SK-N-SH (cell line): Measurements from ENCODE around the gene ARID1A. TPM values are rescaled to one million over a fixed set of nuclear protein-coding genes. Genes with fewer than 3 reads are reported as not detected.
A peak's percentile ranks its signal among the peaks of the same experiment; 100 is the strongest.

ENCODE experiments used
- CTCF ChIA-PET: fragments of 300-600, 350-600 bp; formaldehyde crosslinking; extraction: SDS; loops from one replicate; lab custom pipeline; 2021; lab: Yijun Ruan, JAX
- POLR2A ChIA-PET: fragments of 350-600 bp; sonication (Branson Sonifier 250); formaldehyde crosslinking; extraction: SDS; loops from one replicate; lab custom pipeline; 2020; ENCODE audit warnings: antibody characterized with exemption, inconsistent platforms; lab: Yijun Ruan, JAX
- DNase-seq: peaks from one replicate; pipeline ENCODE4 v3.0.0; 2012
- H2AFZ ChIP-seq: fragments of 200-600 bp; sonication (generic); 2 replicates; pipeline ENCODE4 v1.8.1; 2016; ENCODE audit warnings: antibody characterized with exemption, mild to moderate bottlenecking, low read depth
- H3F3A ChIP-seq: fragments of 200-600 bp; sonication (generic); replicated peaks from 2 replicates; pipeline ENCODE3; 2016; ENCODE audit warnings: antibody characterized with exemption, mild to moderate bottlenecking; ENCODE audit not compliant: insufficient read depth
- H3K27ac ChIP-seq, 2 experiments: fragments of 200-500 bp in 1 of 2; fragments of 200-600 bp in 1 of 2; sonication (Bioruptor generic) in 1 of 2; sonication (generic), shearing (Covaris generic) in 1 of 2; 2 replicates each; pipeline versions ENCODE4 v1.5.1 to v1.6.1; 2014 to 2016; ENCODE audit warnings: low read depth in 2 of 2, inconsistent platforms in 1 of 2, low read length in 1 of 2, mild to moderate bottlenecking in 1 of 2, mixed read lengths in 1 of 2
- H3K27me3 ChIP-seq: fragments of 200-600 bp; sonication (generic), shearing (Covaris generic); 2 replicates; pipeline ENCODE4 v1.6.1; 2016; ENCODE audit warnings: mixed run types; ENCODE audit not compliant: insufficient read depth
- H3K36me3 ChIP-seq, 2 experiments: fragments of 200-500 bp in 1 of 2; fragments of 200-600 bp in 1 of 2; sonication (Bioruptor generic) in 1 of 2; sonication (generic) in 1 of 2; replicated peaks in 1 of 2; 2 replicates each; pipeline versions ENCODE3 to v1.5.1; 2014 to 2016; ENCODE audit warnings: low read length in 1 of 2, mild to moderate bottlenecking in 1 of 2; ENCODE audit not compliant: insufficient read depth in 2 of 2, control insufficient read depth in 1 of 2
- H3K4me1 ChIP-seq, 2 experiments: fragments of 200-500 bp in 1 of 2; fragments of 200-600 bp in 1 of 2; sonication (Bioruptor generic) in 1 of 2; sonication (generic), shearing (Covaris generic) in 1 of 2; 2 replicates each; pipeline versions ENCODE4 v1.5.1 to v1.6.1; 2014 to 2016; ENCODE audit warnings: low read depth in 1 of 2, low read length in 1 of 2, mixed run types in 1 of 2; ENCODE audit not compliant: insufficient read depth in 2 of 2, control insufficient read depth in 1 of 2
- H3K4me2 ChIP-seq: fragments of 200-600 bp; sonication (generic), shearing (Covaris generic); 2 replicates; pipeline ENCODE4 v1.6.1; 2017; ENCODE audit warnings: mixed run types
- H3K4me3 ChIP-seq, 2 experiments: fragments of 200-500 bp in 1 of 2; fragments of 200-600 bp in 1 of 2; sonication (Bioruptor generic) in 1 of 2; sonication (generic), shearing (Covaris generic) in 1 of 2; 2 replicates each; pipeline versions ENCODE4 v1.5.1 to v1.8.1; 2014 to 2016; ENCODE audit warnings: low read depth in 2 of 2, inconsistent platforms in 1 of 2, low read length in 1 of 2, mild to moderate bottlenecking in 1 of 2, mixed read lengths in 1 of 2, moderate library complexity in 1 of 2
- H3K79me2 ChIP-seq: fragments of 200-600 bp; sonication (generic); 2 replicates; pipeline ENCODE4 v1.8.1; 2017; ENCODE audit warnings: mild to moderate bottlenecking; ENCODE audit not compliant: insufficient read depth
- H3K9ac ChIP-seq: fragments of 200-600 bp; sonication (generic); 2 replicates; pipeline ENCODE4 v1.6.1; 2017; ENCODE audit warnings: mixed run types
- H3K9me2 ChIP-seq: fragments of 200-600 bp; sonication (generic); 2 replicates; pipeline ENCODE4 v1.6.1; 2017; ENCODE audit warnings: mixed run types
- H3K9me3 ChIP-seq: fragments of 200-600 bp; sonication (generic); 2 replicates; pipeline ENCODE4 v1.6.1; 2017; ENCODE audit warnings: mixed run types, mild to moderate bottlenecking, moderate library complexity
- H4K20me1 ChIP-seq: fragments of 200-600 bp; sonication (generic); 2 replicates; pipeline ENCODE4 v1.6.1; 2017; ENCODE audit warnings: mild to moderate bottlenecking, mixed run types; ENCODE audit not compliant: insufficient read depth
- EP300 ChIP-seq, 2 experiments: IDR thresholded peaks; 2 replicates each; pipeline versions ENCODE4 v1.4.0 to v1.6.1; 2012; ENCODE audit warnings: borderline replicate concordance in 1 of 2, low read depth in 1 of 2, low read length in 1 of 2
- EZH2phosphoT487 ChIP-seq: fragments of 200-600 bp; sonication (generic); IDR thresholded peaks from 2 replicates; pipeline ENCODE4 v1.6.1; 2017; ENCODE audit warnings: low read depth, mixed run types, mild to moderate bottlenecking, antibody characterized with exemption, moderate library complexity, borderline replicate concordance
- FOXJ3 ChIP-seq: sonication (generic); formaldehyde crosslinking; IDR thresholded peaks from 2 replicates; pipeline ENCODE4 v1.5.1; 2020; ENCODE audit warnings: mild to moderate bottlenecking, missing genetic modification reagents
- FOXM1 ChIP-seq: IDR thresholded peaks from 2 replicates; pipeline ENCODE4 v1.4.0; 2012; ENCODE audit warnings: low read depth, mild to moderate bottlenecking
- GATA2 ChIP-seq: sonication (generic); formaldehyde crosslinking; IDR thresholded peaks from 2 replicates; pipeline ENCODE4 v1.5.0; 2020; ENCODE audit warnings: mild to moderate bottlenecking, missing genetic modification reagents
- NRF1 ChIP-seq: IDR thresholded peaks from 2 replicates; pipeline ENCODE4 v1.6.1; 2012; ENCODE audit warnings: low read depth, mild to moderate bottlenecking, low read length
- PBX3 ChIP-seq: IDR thresholded peaks from 2 replicates; pipeline ENCODE4; 2012
- SIN3A ChIP-seq: IDR thresholded peaks from 2 replicates; pipeline ENCODE4 v1.6.1; 2012; ENCODE audit warnings: low read depth, mild to moderate bottlenecking, low read length, moderate library complexity, borderline replicate concordance
- USF1 ChIP-seq: IDR thresholded peaks from 2 replicates; pipeline ENCODE4 v1.4.0; 2012; ENCODE audit warnings: low read depth, borderline replicate concordance
- ZBTB33 ChIP-seq: IDR thresholded peaks from 2 replicates; pipeline ENCODE4 v1.4.0; 2012; ENCODE audit warnings: low read depth, borderline replicate concordance
- WGBS: methylation state at CpG from one replicate; pipeline ENCODE4 v1.1.6; 2017; ENCODE audit warnings: low lambda C conversion rate; 5-methylcytosine and 5-hydroxymethylcytosine counted together
- polyA plus RNA-seq, 3 experiments: library from polyadenylated mRNA; depleted of rRNA; stranded (reverse); fragments of >200 nt; gene quantifications; 2 replicates each; pipeline ENCODE4 v1.2.3, GENCODE V29; 2012

Gene ARID1A
- polyA plus RNA-seq, 1 of the 3 experiments (the other 2 are of a cell fraction): 26.5 TPM

- H3K9ac ChIP-seq: no peak overlapping the region
- no peaks in the 10 kb centered on the region for H3K9me3 ChIP-seq
- 62% methylated on average over 2 of the region's 2 CpGs for WGBS
- no peak for DNase-seq
- H3K36me3 ChIP-seq: peaks cover 0 to 5% of the 10 kb centered on the region in 2 experiments
- TF ChIP-seq SIN3A: no peak
- no peak for TF ChIP-seq EP300 (IDR thresholded peaks at IDR 0.05; ENCODE audit: borderline replicate concordance in 1 of 2, low read depth in 1 of 2, low read length in 1 of 2)
- no peak for TF ChIP-seq EZH2phosphoT487
- POLR2A ChIA-PET: interaction anchor here (0.6 to 2.1 kb wide), 6 partner anchors 25 to 122 kb away, joined by 3 to 9 read pairs (median 4); partner anchors contain the start of gene ARID1A
- peak overlapping the region; percentile 81 to 92; a peak in 3 of 4 replicates for H3K27ac ChIP-seq
- peaks cover 21% of the 10 kb centered on the region for H3F3A ChIP-seq
- H3K4me1 ChIP-seq: peaks cover 36 to 50% of the 10 kb centered on the region in 2 experiments
- peak overlapping the region; percentile 68; the same call in 1 of the 2 replicates for H3K4me2 ChIP-seq
- no peaks in the 10 kb centered on the region for H3K9me2 ChIP-seq
- no peak overlapping the region for H2AFZ ChIP-seq
- H3K4me3 ChIP-seq: no peak overlapping the region; a peak in 1 of 4 replicates
- H3K27me3 ChIP-seq: no peaks in the 10 kb centered on the region
- CTCF ChIA-PET: interaction anchor here (1.0 to 3.7 kb wide), 7 partner anchors 19 to 122 kb away, joined by 3 to 14 read pairs (median 6); no protein-coding TSS in a partner anchor
- peaks cover 100% of the 10 kb centered on the region for H3K79me2 ChIP-seq
- H4K20me1 ChIP-seq: peaks cover 100% of the 10 kb centered on the region
These were observed 28.3 kb downstream of the ARID1A start for GRCh38 chr1:26724118-26724517.

GRCh38 chr1:26724926-26725325 lies 29.1 kb downstream of the ARID1A start:
- ChIA-PET POLR2A (interaction anchor here (2.1 kb wide), 1 partner anchor 28 kb away, joined by 9 read pairs; the partner anchor contains the start of gene ARID1A), CTCF (interaction anchor here (1.3 to 3.7 kb wide), 3 partner anchors 27 to 122 kb away, joined by 4 to 14 read pairs (median 9); no protein-coding TSS in a partner anchor)
- 27% methylated on average over 1 of the region's 1 CpG for WGBS
- Histone ChIP-seq H3K4me3 (no peak overlapping the region), H3K27me3 (no peaks in the 10 kb centered on the region), H3K4me2 (0 out of 2 replicates have a peak overlapping the region, but pooled peaks have one; percentile 68), H3F3A (peaks cover 21% of the 10 kb centered on the region), H3K27ac (peak overlapping the region in 1 of 2 experiments; percentile 81; a peak in 2 of 4 replicates), H3K4me1 (peaks cover 36 to 50% of the 10 kb centered on the region in 2 experiments), H3K9me2 (no peaks in the 10 kb centered on the region), H3K9me3 (no peaks in the 10 kb centered on the region), H3K9ac (no peak overlapping the region), H3K36me3 (peaks cover 3 to 11% of the 10 kb centered on the region in 2 experiments), H4K20me1 (peaks cover 100% of the 10 kb centered on the region), H2AFZ (no peak overlapping the region), H3K79me2 (peaks cover 100% of the 10 kb centered on the region)
- TF ChIP-seq FOXM1 (no peak), ZBTB33 (no peak), GATA2 (CRISPR knock-in tag) (no peak), USF1 (no peak), FOXJ3 (CRISPR knock-in tag) (no peak), PBX3 (no peak), NRF1 (no peak)
- no peak for DNase-seq
